HEK293 (cell line): ENCODE data around the gene AIG1.

Experiments
- CTCF ChIA-PET: fragments of 350-600 bp; formaldehyde crosslinking; extraction: SDS; loops from one replicate; lab custom pipeline; 2021; ENCODE audit warnings: antibody characterized with exemption; lab: Yijun Ruan, JAX
- POLR2A ChIA-PET: fragments of 300-600 bp; formaldehyde crosslinking; extraction: SDS; loops from one replicate; lab custom pipeline; 2020; ENCODE audit warnings: antibody characterized with exemption, inconsistent platforms; lab: Yijun Ruan, JAX
- H3K27ac ChIP-seq: fragments of 200-500 bp; sonication (Bioruptor generic); 2 replicates; pipeline ENCODE4 v1.5.1; 2014; ENCODE audit warnings: low read depth, low read length, control low read depth, inconsistent platforms; ENCODE audit errors: extremely low read depth
- H3K36me3 ChIP-seq, 2 experiments: fragments of 200-500 bp in 1 of 2; sonication (Bioruptor generic) in 1 of 2; 1 replicate in 1 of 2; 2 replicates in 1 of 2; pipeline ENCODE4 v1.5.1; 2014 to 2017; ENCODE audit warnings: inconsistent platforms in 2 of 2, low read length in 2 of 2; ENCODE audit not compliant: control insufficient read depth in 2 of 2, insufficient read depth in 1 of 2
- H3K4me1 ChIP-seq: fragments of 200-500 bp; sonication (Bioruptor generic); 2 replicates; pipeline ENCODE4 v1.5.1; 2014; ENCODE audit warnings: mild to moderate bottlenecking, low read length, inconsistent platforms; ENCODE audit not compliant: control insufficient read depth, insufficient read depth
- H3K4me3 ChIP-seq: 2 replicates; pipeline ENCODE4 v1.5.1; 2011; ENCODE audit warnings: low read depth, mild to moderate bottlenecking, control low read depth, low read length, moderate library complexity
- H3K9me3 ChIP-seq: fragments of 200-500 bp; sonication (Bioruptor generic); 2 replicates; pipeline ENCODE4 v1.5.1; 2014; ENCODE audit warnings: low read depth, low read length, inconsistent platforms; ENCODE audit not compliant: control insufficient read depth, insufficient read depth
- GLIS1 ChIP-seq: fragments of 450-650 bp; formaldehyde crosslinking; IDR thresholded peaks from 2 replicates; pipeline ENCODE4 v1.5.1; 2016; ENCODE audit warnings: missing biosample characterization, missing genetic modification characterization
- KLF7 ChIP-seq: fragments of 450-650 bp; formaldehyde crosslinking; IDR thresholded peaks from 2 replicates; pipeline ENCODE4 v1.5.1; 2016; ENCODE audit warnings: missing biosample characterization, missing genetic modification characterization, borderline replicate concordance
- OVOL3 ChIP-seq: fragments of 450-650 bp; formaldehyde crosslinking; IDR thresholded peaks from 2 replicates; pipeline ENCODE4 v1.5.1; 2016; ENCODE audit warnings: missing biosample characterization, missing genetic modification characterization
- TRIM28 ChIP-seq: IDR thresholded peaks from 2 replicates; pipeline ENCODE4 v1.6.1; 2011; ENCODE audit warnings: low read length, control low read depth, borderline replicate concordance
- ZEB2 ChIP-seq: fragments of 450-650 bp; formaldehyde crosslinking; IDR thresholded peaks from 2 replicates; pipeline ENCODE4 v1.5.1; 2016; ENCODE audit warnings: missing biosample characterization, missing genetic modification characterization
- ZFHX2 ChIP-seq: fragments of 450-650 bp; formaldehyde crosslinking; conservative IDR thresholded peaks from 2 replicates; pipeline ENCODE4 v1.5.1; 2016; ENCODE audit warnings: missing biosample characterization, missing genetic modification characterization
- ZNF16 ChIP-seq: fragments of 450-650 bp; formaldehyde crosslinking; IDR thresholded peaks from 2 replicates; pipeline ENCODE4 v1.5.1; 2016; ENCODE audit warnings: low read depth, missing biosample characterization, missing genetic modification characterization
- ZNF324 ChIP-seq: fragments of 450-650 bp; formaldehyde crosslinking; IDR thresholded peaks from 2 replicates; pipeline ENCODE4 v1.5.1; 2016; ENCODE audit warnings: missing biosample characterization, missing genetic modification characterization
- ZNF501 ChIP-seq: fragments of 450-650 bp; formaldehyde crosslinking; IDR thresholded peaks from 2 replicates; pipeline ENCODE4 v1.5.1; 2016; ENCODE audit warnings: missing biosample characterization, missing genetic modification characterization
- ZNF514 ChIP-seq: fragments of 450-650 bp; formaldehyde crosslinking; IDR thresholded peaks from 2 replicates; pipeline ENCODE4 v1.5.1; 2016; ENCODE audit warnings: missing biosample characterization, missing genetic modification characterization
- ZNF624 ChIP-seq: fragments of 450-650 bp; formaldehyde crosslinking; IDR thresholded peaks from 2 replicates; pipeline ENCODE4 v1.5.1; 2017; ENCODE audit warnings: missing biosample characterization, missing genetic modification characterization
- ZNF629 ChIP-seq: fragments of 450-650 bp; formaldehyde crosslinking; IDR thresholded peaks from 2 replicates; pipeline ENCODE4 v1.5.1; 2017; ENCODE audit warnings: missing biosample characterization, missing genetic modification characterization
- ZNF677 ChIP-seq: fragments of 450-650 bp; IDR thresholded peaks from 2 replicates; pipeline ENCODE4 v1.5.0; 2018; ENCODE audit warnings: missing biosample characterization, mild to moderate bottlenecking, missing genetic modification characterization, moderate library complexity
- TF ChIP-seq, protein P1 (sequence below): fragments of 450-650 bp; formaldehyde crosslinking; conservative IDR thresholded peaks from 2 replicates; pipeline ENCODE4 v1.5.1; 2016; ENCODE audit warnings: low read depth, missing biosample characterization, missing genetic modification characterization

AIG1 gene

DNA sequence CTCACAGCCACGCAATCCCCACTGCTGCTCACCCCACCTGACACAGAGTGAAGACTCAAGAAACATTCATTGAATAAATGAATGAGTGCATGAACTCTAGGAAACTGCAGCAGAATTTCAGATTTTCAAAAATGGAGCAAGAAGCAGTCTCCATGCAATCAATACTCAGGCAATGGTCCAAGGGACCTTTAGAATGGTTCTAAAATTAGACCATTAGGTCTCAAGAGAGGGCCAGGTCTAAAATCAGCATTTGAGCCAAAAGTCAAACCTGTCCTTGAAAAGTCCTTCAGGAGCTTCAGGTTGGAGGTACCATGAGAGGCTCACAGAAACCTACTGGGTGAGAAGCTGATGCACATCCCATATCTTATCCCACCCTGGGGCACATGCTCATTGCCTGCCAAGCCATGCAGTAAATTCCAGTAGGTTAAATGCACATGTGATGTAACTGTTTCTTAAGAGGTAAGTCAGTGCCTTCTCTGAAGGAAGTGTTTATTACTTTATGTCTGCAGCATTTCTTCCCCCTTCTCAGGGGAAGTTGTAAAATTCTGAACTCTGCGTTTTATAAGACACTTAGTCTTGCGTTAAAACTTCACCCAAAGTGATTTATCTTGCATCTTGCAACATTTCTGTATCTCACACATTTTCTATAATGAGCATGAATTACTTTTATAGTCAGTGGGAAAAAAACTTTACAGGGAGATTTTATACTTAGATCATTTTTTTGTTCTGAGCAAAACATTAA is 263.2 kb downstream of the AIG1 start (continued):
- TF ChIP-seq, protein P1, sequence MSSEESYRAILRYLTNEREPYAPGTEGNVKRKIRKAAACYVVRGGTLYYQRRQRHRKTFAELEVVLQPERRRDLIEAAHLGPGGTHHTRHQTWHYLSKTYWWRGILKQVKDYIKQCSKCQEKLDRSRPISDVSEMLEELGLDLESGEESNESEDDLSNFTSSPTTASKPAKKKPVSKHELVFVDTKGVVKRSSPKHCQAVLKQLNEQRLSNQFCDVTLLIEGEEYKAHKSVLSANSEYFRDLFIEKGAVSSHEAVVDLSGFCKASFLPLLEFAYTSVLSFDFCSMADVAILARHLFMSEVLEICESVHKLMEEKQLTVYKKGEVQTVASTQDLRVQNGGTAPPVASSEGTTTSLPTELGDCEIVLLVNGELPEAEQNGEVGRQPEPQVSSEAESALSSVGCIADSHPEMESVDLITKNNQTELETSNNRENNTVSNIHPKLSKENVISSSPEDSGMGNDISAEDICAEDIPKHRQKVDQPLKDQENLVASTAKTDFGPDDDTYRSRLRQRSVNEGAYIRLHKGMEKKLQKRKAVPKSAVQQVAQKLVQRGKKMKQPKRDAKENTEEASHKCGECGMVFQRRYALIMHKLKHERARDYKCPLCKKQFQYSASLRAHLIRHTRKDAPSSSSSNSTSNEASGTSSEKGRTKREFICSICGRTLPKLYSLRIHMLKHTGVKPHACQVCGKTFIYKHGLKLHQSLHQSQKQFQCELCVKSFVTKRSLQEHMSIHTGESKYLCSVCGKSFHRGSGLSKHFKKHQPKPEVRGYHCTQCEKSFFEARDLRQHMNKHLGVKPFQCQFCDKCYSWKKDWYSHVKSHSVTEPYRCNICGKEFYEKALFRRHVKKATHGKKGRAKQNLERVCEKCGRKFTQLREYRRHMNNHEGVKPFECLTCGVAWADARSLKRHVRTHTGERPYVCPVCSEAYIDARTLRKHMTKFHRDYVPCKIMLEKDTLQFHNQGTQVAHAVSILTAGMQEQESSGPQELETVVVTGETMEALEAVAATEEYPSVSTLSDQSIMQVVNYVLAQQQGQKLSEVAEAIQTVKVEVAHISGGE: no peak

DNA sequence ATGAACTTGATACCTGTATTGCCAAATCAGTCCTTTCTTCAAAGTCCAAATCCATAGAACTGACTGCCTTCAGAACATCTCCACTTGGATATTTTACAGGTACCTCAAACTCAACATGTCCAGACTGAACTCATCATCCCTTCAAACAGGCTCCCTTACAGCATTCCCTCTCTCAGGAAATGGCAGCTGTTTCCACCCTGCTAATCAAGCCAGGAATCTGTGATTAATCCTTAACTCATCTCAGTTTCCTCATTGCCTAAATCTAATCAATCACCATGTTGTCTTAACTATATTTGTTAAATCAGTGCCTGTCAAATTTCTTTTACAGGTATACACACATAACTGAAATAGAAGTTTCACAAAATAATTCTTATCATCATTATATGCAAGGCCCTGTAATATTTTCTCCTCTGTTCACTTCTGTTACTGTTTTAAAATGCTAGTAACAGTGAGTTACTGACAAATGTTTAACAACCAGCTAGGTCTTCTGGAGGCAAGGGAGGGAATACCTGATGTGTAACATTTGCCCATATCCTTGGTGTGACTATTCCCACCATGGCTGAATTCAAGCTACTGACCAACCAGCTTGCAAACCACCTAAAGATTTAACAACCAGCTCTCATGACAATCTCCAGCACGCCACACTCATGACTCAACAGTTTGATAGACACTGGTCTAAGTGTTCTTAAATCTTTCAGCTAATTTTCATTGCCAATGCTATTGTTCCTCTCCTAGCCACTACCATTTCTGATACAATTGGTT is 264.9 kb downstream of the AIG1 start:
- POLR2A ChIA-PET: interaction anchor here (0.6 kb wide), 1 partner anchor 103 kb away, joined by 3 read pairs; no protein-coding TSS in a partner anchor
- Histone ChIP-seq H3K27ac (no peak overlapping the region), H3K4me1 (peaks cover 3% of the 10 kb centered on the region; the same call in 1 of the 2 replicates), H3K36me3 (no peaks in the 10 kb centered on the region), H3K9me3 (no peaks in the 10 kb centered on the region), H3K4me3 (no peak overlapping the region)
- CTCF ChIA-PET: interaction anchor here (0.6 kb wide), 1 partner anchor 10 kb away, joined by 3 read pairs; no protein-coding TSS in a partner anchor
- TF ChIP-seq ZFHX2 (tag by site-specific recombination) (no peak), ZNF16 (tag by site-specific recombination) (no peak), ZEB2 (tag by site-specific recombination) (no peak), ZNF514 (tag by site-specific recombination) (no peak), ZNF324 (tag by site-specific recombination) (no peak), OVOL3 (tag by site-specific recombination) (no peak), ZNF629 (tag by site-specific recombination) (no peak), ZNF501 (no peak)

DNA sequence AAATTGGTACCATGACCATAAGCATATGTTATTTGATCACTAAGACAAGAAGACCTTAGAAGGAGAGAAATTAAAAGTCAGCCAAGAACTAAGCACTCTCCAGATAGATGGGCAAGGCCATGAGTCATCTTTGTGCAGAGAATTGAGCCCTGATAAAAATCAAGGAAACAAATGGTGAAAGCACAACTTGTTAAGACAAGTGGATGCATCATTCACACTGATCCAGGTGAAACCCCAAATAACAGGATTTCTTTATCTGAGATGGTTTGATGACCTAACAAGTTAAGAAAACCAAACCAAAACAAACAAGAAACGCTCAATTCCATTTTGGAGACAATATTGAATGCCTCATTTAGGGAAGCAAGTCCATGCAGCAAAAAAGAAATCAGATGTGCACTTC is 268.2 kb downstream of the AIG1 start:
- ChIA-PET POLR2A (no interaction called here), CTCF (interaction anchor here (1.5 to 1.9 kb wide), 2 partner anchors 9 to 31 kb away, joined by 6 to 8 read pairs; no protein-coding TSS in a partner anchor)
- Histone ChIP-seq H3K4me1 (peaks cover 3% of the 10 kb centered on the region; the same call in 1 of the 2 replicates), H3K36me3 (no peaks in the 10 kb centered on the region), H3K4me3 (no peak overlapping the region), H3K9me3 (no peaks in the 10 kb centered on the region), H3K27ac (no peak overlapping the region)
- peak; percentile 90 for TF ChIP-seq ZNF677 (tag by site-specific recombination)
- TF ChIP-seq ZNF624: no peak

DNA sequence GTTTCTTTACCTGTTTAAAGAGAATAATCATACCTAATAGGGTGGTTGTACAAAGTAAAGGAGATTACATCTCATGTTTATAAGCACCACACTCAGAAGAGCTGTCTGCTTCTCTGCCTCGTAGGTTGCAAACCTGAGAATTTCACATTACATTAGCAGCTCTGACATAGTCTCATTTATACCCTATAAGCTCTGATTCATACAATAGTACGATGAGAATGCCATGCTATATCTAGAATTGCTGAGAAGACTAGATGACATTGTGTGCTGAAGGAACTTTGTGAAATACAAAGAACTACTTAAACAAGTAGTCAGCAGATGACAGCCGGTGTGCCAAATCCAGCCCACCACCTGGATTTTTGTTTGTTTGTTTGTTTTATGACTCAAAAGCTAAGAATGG is 268.6 kb downstream of the AIG1 start:
- Histone ChIP-seq H3K4me1 (peaks cover 3% of the 10 kb centered on the region; the same call in 1 of the 2 replicates), H3K27ac (no peak overlapping the region), H3K9me3 (no peaks in the 10 kb centered on the region), H3K36me3 (no peaks in the 10 kb centered on the region), H3K4me3 (no peak overlapping the region)
- ChIA-PET POLR2A (no interaction called here), CTCF (interaction anchor here (0.7 to 1.9 kb wide), 3 partner anchors 8 to 637 kb away, joined by 3 to 8 read pairs (median 6); no protein-coding TSS in a partner anchor)
- TF ChIP-seq TRIM28 (no peak), KLF7 (tag by site-specific recombination) (no peak), GLIS1 (no peak)
